Neural progenitor cell (in vitro differentiated cells): ENCODE data around the gene OR2A7.
"Not testable (repeated sequence)": the region's sequence is repeated elsewhere in the genome, so short reads cannot be mapped to it uniquely, and the experiment has no call there.

Experiments
- CTCF ChIP-seq: fragments of 200-600 bp; sonication (generic); IDR thresholded peaks from 2 replicates; pipeline ENCODE4 v1.5.1; 2017; ENCODE audit warnings: antibody characterized with exemption, mild to moderate bottlenecking
- EZH2 ChIP-seq: fragments of 200-600 bp; sonication (generic); IDR thresholded peaks from 2 replicates; pipeline ENCODE4 v1.6.1; 2017; ENCODE audit warnings: antibody characterized with exemption, mild to moderate bottlenecking, moderate library complexity

DNA sequence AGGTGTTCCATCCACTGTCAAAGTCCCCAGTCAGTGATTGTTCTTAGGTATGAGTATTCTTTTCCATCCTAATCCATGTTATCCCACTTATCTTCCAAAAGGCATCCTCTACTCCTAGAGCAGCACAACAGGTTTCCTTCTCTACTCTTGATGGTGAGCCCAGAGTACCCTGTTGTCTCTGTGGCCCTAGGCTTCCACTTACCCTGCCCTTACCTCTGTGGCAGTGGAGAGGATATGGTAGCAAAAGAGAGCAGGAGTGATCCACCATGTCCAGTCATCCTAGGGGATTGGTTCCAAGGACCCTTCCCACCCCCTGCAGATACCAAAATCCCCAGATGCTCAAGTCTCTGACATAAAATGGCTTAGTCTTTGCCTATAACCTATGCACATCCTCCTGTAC is 47.4 kb downstream of the OR2A7 start:
- TF ChIP-seq EZH2, CTCF: not testable (repeated sequence)
